OCI-LY3 (cell line): Measurements from ENCODE around the gene NBEAL2.

Source experiments
- H2AFZ ChIP-seq: fragments of 200-600, 300-600 bp; shearing (Covaris generic); 2 replicates; pipeline ENCODE4 v1.6.0; 2014; ENCODE audit warnings: antibody characterized with exemption, low read depth, low read length
- H3K27ac ChIP-seq: fragments of 200-600, 300-600 bp; sonication (generic); 2 replicates; pipeline ENCODE4 v1.5.1; 2014; ENCODE audit warnings: mild to moderate bottlenecking, low read length, moderate library complexity, mixed read lengths
- H3K27me3 ChIP-seq: fragments of 200-600, 300-600 bp; sonication (generic); 2 replicates; pipeline ENCODE4 v1.6.1; 2014; ENCODE audit warnings: low read depth, low read length, mixed read lengths
- H3K36me3 ChIP-seq: fragments of 200-600, 300-600 bp; sonication (generic); replicated peaks from 2 replicates; pipeline ENCODE3; 2014; ENCODE audit warnings: low read depth, low read length, mixed read lengths
- H3K4me1 ChIP-seq: fragments of 300-600, 200-600 bp; sonication (generic); 2 replicates; pipeline ENCODE4 v1.6.1; 2014; ENCODE audit warnings: low read length, mixed read lengths
- H3K4me2 ChIP-seq: fragments of 200-600, 300-600 bp; sonication (generic); 2 replicates; pipeline ENCODE4 v1.6.1; 2014; ENCODE audit warnings: low read length, mixed read lengths
- H3K4me3 ChIP-seq: fragments of 300-600, 200-600 bp; sonication (generic); 2 replicates; pipeline ENCODE4 v1.5.1; 2014; ENCODE audit warnings: antibody characterized with exemption, mild to moderate bottlenecking, low read length, moderate library complexity
- H3K79me2 ChIP-seq: fragments of 300-600, 200-600 bp; shearing (Covaris generic); 2 replicates; pipeline ENCODE4 v1.6.1; 2014; ENCODE audit warnings: mild to moderate bottlenecking, low read length, mixed read lengths
- H3K9ac ChIP-seq: fragments of 300-600, 200-600 bp; shearing (Covaris generic); 2 replicates; pipeline ENCODE4 v1.6.0; 2014; ENCODE audit warnings: mild to moderate bottlenecking, low read length, moderate library complexity
- H3K9me3 ChIP-seq: fragments of 200-600, 300-600 bp; shearing (Covaris generic); 2 replicates; pipeline ENCODE4 v1.6.1; 2014; ENCODE audit warnings: low read length, mixed read lengths; ENCODE audit not compliant: insufficient read depth
- H4K20me1 ChIP-seq: fragments of 200-600, 300-600 bp; sonication (generic); 2 replicates; pipeline ENCODE4 v1.6.1; 2016; ENCODE audit warnings: low read length, mixed read lengths; ENCODE audit not compliant: insufficient read depth
- CTCF ChIP-seq: fragments of 200-600, 300-600 bp; sonication (generic); IDR thresholded peaks from 2 replicates; pipeline ENCODE4 v1.5.1; 2014; ENCODE audit warnings: antibody characterized with exemption, low read length, low read depth
- EZH2phosphoT487 ChIP-seq: fragments of 200-600 bp; shearing (Covaris generic); IDR thresholded peaks from 2 replicates; pipeline ENCODE4 v1.6.1; 2018; ENCODE audit warnings: antibody characterized with exemption, mixed run types, low read depth

NBEAL2 gene

GRCh38 chr3:46999516-47000197 lies 20.2 kb downstream of the NBEAL2 start:
- H2AFZ ChIP-seq: no peak overlapping the region
- no peaks in the 10 kb centered on the region for H4K20me1 ChIP-seq
- H3K36me3 ChIP-seq: peaks cover 71% of the 10 kb centered on the region
- no peak overlapping the region for H3K9ac ChIP-seq
- no peaks in the 10 kb centered on the region for H3K4me1 ChIP-seq
- no peak overlapping the region for H3K4me3 ChIP-seq
- TF ChIP-seq CTCF (no peak), EZH2phosphoT487 (no peak)
- H3K27me3 ChIP-seq: no peaks in the 10 kb centered on the region
- H3K4me2 ChIP-seq: no peak overlapping the region
- H3K79me2 ChIP-seq: no peaks in the 10 kb centered on the region
- no peak overlapping the region for H3K27ac ChIP-seq
- no peaks in the 10 kb centered on the region for H3K9me3 ChIP-seq

GRCh38 chr3:47000198-47000815 lies 20.8 kb downstream of the NBEAL2 start:
- no peaks in the 10 kb centered on the region for H3K79me2 ChIP-seq
- TF ChIP-seq CTCF (no peak), EZH2phosphoT487 (no peak)
- H3K4me2 ChIP-seq: no peak overlapping the region
- no peaks in the 10 kb centered on the region for H3K27me3 ChIP-seq
- peaks cover 71% of the 10 kb centered on the region for H3K36me3 ChIP-seq
- no peak overlapping the region for H3K9ac ChIP-seq
- no peaks in the 10 kb centered on the region for H3K4me1 ChIP-seq
- no peak overlapping the region for H3K4me3 ChIP-seq
- no peak overlapping the region for H2AFZ ChIP-seq
- H3K27ac ChIP-seq: no peak overlapping the region
- H4K20me1 ChIP-seq: no peaks in the 10 kb centered on the region
- H3K9me3 ChIP-seq: no peaks in the 10 kb centered on the region

GRCh38 chr3:47000922-47001730 lies 21.7 kb downstream of the NBEAL2 start:
- Histone ChIP-seq H3K27me3 (no peaks in the 10 kb centered on the region), H3K79me2 (no peaks in the 10 kb centered on the region), H3K4me3 (no peak overlapping the region), H3K9me3 (no peaks in the 10 kb centered on the region), H3K9ac (no peak overlapping the region), H4K20me1 (no peaks in the 10 kb centered on the region), H3K4me2 (no peak overlapping the region), H3K36me3 (peaks cover 72% of the 10 kb centered on the region), H3K27ac (no peak overlapping the region), H3K4me1 (no peaks in the 10 kb centered on the region), H2AFZ (no peak overlapping the region)
- TF ChIP-seq EZH2phosphoT487 (no peak), CTCF (no peak)

GRCh38 chr3:47001731-47002170 lies 22.3 kb downstream of the NBEAL2 start:
- Histone ChIP-seq H3K27me3 (no peaks in the 10 kb centered on the region), H3K79me2 (no peaks in the 10 kb centered on the region), H3K4me2 (no peak overlapping the region), H3K9me3 (no peaks in the 10 kb centered on the region), H3K36me3 (peaks cover 79% of the 10 kb centered on the region), H4K20me1 (no peaks in the 10 kb centered on the region), H3K4me1 (no peaks in the 10 kb centered on the region), H3K27ac (no peak overlapping the region), H3K9ac (no peak overlapping the region), H2AFZ (no peak overlapping the region), H3K4me3 (no peak overlapping the region)
- TF ChIP-seq CTCF: no peak
- no peak for TF ChIP-seq EZH2phosphoT487
